Central memory CD4-positive, alpha-beta T cell (primary cell): ENCODE results near the gene EVX2.
A peak's percentile ranks its signal among the peaks of the same experiment; 100 is the strongest.

Source experiments
- DNase-seq: peaks from one replicate; pipeline ENCODE4 v3.0.0; 2022

The EVX2 gene

GRCh38 chr2:176106581-176107539 lies 23.1 kb upstream of the EVX2 start, which contains the start of gene HOXD11:
HOXD11 (plus strand) TSS chr2:176107280; CDS start chr2:176107356, 76 bp downstream.
- DNase-seq = no peak

GRCh38 chr2:176105730-176106580 lies 22.2 kb upstream of the EVX2 start:
- DNase-seq = no peak

- no peak for DNase-seq
Measured at GRCh38 chr2:176105078-176105729, 21.4 kb upstream of the EVX2 start.

- DNase-seq = no peak
Measured at GRCh38 chr2:176104316-176105077, 20.7 kb upstream of the EVX2 start.

- DNase-seq = no peak
Measured at GRCh38 chr2:176103742-176104315, 20.1 kb upstream of the EVX2 start.

- DNase-seq = no peak
Measured at GRCh38 chr2:176103194-176103593, 19.4 kb upstream of the EVX2 start.

- no peak for DNase-seq
Measured at GRCh38 chr2:176102309-176102866, 18.6 kb upstream of the EVX2 start.

- no peak for DNase-seq
Measured at GRCh38 chr2:176101842-176102241, 18.1 kb upstream of the EVX2 start.

GRCh38 chr2:176101216-176101830 lies 17.6 kb upstream of the EVX2 start:
- DNase-seq = no peak

GRCh38 chr2:176100547-176101140 lies 16.9 kb upstream of the EVX2 start:
- no peak for DNase-seq

- DNase-seq = no peak
Measured at GRCh38 chr2:176099728-176100546, 16.2 kb upstream of the EVX2 start, which contains the start of gene HOXD12. HOXD12 (plus strand) TSS chr2:176099795; CDS start chr2:176099802, 7 bp downstream.

GRCh38 chr2:176099159-176099727 lies 15.5 kb upstream of the EVX2 start:
- no peak for DNase-seq

GRCh38 chr2:176098366-176099158 lies 14.8 kb upstream of the EVX2 start:
- no peak for DNase-seq

GRCh38 chr2:176097820-176098365 lies 14.1 kb upstream of the EVX2 start:
- DNase-seq = no peak

- DNase-seq = peak; percentile 48
Measured at GRCh38 chr2:176096986-176097819, 13.4 kb upstream of the EVX2 start.

GRCh38 chr2:176096243-176096985 lies 12.7 kb upstream of the EVX2 start:
- DNase-seq = no peak
